ENCODE data around the gene ZFR2. TPM values are rescaled to one million over a fixed set of nuclear protein-coding genes. Genes with fewer than 3 reads are reported as not detected.

Gene ZFR2
- total RNA-seq, 2 experiments from 2014 or later = 0.73 to 0.82 TPM

DNA sequence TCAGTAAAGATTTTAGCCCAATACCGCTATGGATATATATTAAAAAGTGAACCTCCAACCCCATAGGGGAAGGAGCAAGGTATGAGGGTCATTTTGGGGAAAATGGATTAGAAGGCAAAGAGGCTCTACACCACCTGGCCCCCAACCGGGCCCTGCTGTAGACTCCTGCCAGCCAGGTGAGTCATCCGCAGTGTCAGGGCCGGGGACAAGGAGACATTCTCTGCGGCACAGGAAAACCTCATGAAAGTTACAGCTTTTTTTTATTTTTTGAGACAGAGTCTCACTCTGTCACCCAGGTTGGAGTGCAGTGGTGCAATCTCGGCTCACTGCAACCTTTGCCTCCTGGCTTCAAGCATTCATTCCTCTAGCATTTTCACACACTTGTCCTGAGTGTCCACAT, 32.0 kb downstream of the ZFR2 start:
- intact Hi-C loops (cut with DNase I, micrococcal nuclease) = no loop called here
- DNase-seq = peak in 4 of 14 experiments; percentile 11 to 59 (median 26)
- Mint-ChIP-seq H3K27ac (no peak overlapping the region), H3K4me3 (no peak overlapping the region), H3K27me3 (no peaks in the 10 kb centered on the region), H3K9me3 (no peaks in the 10 kb centered on the region), H3K4me1 (ENCODE audit: low read depth) (no peaks in the 10 kb centered on the region), H3K36me3 (ENCODE audit: low read depth) (no peaks in the 10 kb centered on the region)
- Histone ChIP-seq H3K9me3 (ENCODE audit: control insufficient read depth in 1 of 2, insufficient read depth in 1 of 2, low read length in 2 of 2) (no peaks in the 10 kb centered on the region), H3K27me3 (ENCODE audit: control insufficient read depth in 1 of 2, insufficient read depth in 2 of 2, low read length in 2 of 2) (no peaks in the 10 kb centered on the region), H3K4me3 (ENCODE audit: low read length) (no peak overlapping the region), H3K4me1 (ENCODE audit: insufficient read depth, low read length) (peaks cover 5% of the 10 kb centered on the region), H3K27ac (ENCODE audit: low read depth in 1 of 2, low read length in 2 of 2) (no peak overlapping the region), H3K36me3 (ENCODE audit: insufficient read depth, low read length) (no peaks in the 10 kb centered on the region)
- ChIA-PET POLR2A (no interaction called here), CTCF (no interaction called here)
- peak; percentile 48 for ATAC-seq (ENCODE audit: poor library complexity)
- TF ChIP-seq, protein P1, sequence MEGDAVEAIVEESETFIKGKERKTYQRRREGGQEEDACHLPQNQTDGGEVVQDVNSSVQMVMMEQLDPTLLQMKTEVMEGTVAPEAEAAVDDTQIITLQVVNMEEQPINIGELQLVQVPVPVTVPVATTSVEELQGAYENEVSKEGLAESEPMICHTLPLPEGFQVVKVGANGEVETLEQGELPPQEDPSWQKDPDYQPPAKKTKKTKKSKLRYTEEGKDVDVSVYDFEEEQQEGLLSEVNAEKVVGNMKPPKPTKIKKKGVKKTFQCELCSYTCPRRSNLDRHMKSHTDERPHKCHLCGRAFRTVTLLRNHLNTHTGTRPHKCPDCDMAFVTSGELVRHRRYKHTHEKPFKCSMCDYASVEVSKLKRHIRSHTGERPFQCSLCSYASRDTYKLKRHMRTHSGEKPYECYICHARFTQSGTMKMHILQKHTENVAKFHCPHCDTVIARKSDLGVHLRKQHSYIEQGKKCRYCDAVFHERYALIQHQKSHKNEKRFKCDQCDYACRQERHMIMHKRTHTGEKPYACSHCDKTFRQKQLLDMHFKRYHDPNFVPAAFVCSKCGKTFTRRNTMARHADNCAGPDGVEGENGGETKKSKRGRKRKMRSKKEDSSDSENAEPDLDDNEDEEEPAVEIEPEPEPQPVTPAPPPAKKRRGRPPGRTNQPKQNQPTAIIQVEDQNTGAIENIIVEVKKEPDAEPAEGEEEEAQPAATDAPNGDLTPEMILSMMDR (IDR thresholded peaks at IDR 0.05) = no peak

DNA sequence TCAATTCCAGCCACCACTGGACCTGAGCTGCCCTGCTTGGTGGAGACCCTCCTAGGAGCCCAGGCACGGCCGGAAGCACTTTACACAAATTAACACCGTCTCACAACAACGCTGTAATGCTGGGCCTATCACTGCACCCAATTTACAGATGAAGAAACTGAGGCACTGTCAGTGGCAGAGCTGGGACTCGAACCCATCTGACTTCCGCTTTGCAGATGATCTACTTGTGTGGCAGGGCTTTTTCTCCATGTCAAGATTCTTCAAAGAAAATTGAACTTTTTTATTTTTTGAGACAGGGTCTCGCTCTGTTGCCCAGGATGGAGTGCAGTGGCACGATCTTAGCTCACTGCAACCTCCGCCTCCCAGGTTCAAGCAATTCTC, 33.8 kb downstream of the ZFR2 start:
- TF ChIP-seq, protein P1 (IDR thresholded peaks at IDR 0.05) = no peak
- CTCF ChIA-PET = no interaction called here
- no peaks in the 10 kb centered on the region for H3K27me3 ChIP-seq (ENCODE audit: control insufficient read depth in 1 of 2, insufficient read depth in 2 of 2, low read length in 2 of 2)

DNA sequence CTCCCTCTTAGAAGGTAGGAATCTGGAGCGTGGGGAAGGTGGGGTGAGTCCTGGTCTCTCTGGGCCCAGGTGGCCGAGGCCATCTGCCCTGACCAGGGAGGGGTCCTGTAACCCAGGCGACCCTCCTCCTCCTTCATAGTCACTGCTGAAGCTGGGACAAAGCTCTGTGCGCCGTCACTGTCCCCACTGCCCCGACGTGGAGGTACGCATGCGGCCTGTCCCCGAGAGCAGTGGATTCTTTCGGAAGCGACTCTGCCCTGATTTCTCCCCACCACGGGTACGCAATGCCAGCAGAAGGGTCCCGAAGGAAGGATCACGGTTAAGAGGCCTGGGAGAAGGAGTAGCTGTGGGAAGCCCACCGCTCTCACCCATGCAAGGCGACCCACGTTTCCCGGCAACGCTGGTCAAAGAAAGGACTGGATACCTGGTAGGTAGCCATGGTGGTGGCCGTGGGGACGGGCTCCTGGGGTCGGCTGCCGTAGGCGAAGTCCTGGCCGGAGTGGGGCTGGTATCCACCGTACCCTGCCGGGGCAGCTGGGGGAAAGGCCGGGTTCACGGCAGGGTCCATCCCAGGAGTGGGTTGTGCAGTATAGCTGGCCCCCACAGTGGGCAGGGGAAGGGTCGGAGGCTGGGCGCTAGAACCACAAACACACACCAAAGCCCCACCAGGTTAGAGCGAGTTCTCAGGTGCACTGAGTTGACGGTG, 34.3 kb downstream of the ZFR2 start:
- ATAC-seq (ENCODE audit: poor library complexity) (no peak), DNase-seq (no peak)
- TF ChIP-seq, protein P1 (IDR thresholded peaks at IDR 0.05) = no peak
- POLR2A ChIA-PET = no interaction called here
- no peaks in the 10 kb centered on the region for H3K36me3 Mint-ChIP-seq (ENCODE audit: low read depth)
- no peaks in the 10 kb centered on the region for H3K36me3 ChIP-seq (ENCODE audit: insufficient read depth, low read length)
- H3K9me3 Mint-ChIP-seq = no peaks in the 10 kb centered on the region
- H3K4me3 ChIP-seq (ENCODE audit: low read length) = no peak overlapping the region
- CTCF ChIA-PET = no interaction called here
- H3K4me1 ChIP-seq (ENCODE audit: insufficient read depth, low read length) = peaks cover 5% of the 10 kb centered on the region
- no peak overlapping the region for H3K27ac ChIP-seq (ENCODE audit: low read depth in 1 of 2, low read length in 2 of 2)
- H3K4me3 Mint-ChIP-seq = no peak overlapping the region
- no peaks in the 10 kb centered on the region for H3K9me3 ChIP-seq (ENCODE audit: control insufficient read depth in 1 of 2, insufficient read depth in 1 of 2, low read length in 2 of 2)
- intact Hi-C loops (cut with DNase I, micrococcal nuclease) = no loop called here
- no peak overlapping the region for H3K27ac Mint-ChIP-seq
- H3K27me3 ChIP-seq (ENCODE audit: control insufficient read depth in 1 of 2, insufficient read depth in 2 of 2, low read length in 2 of 2) = no peaks in the 10 kb centered on the region
- no peaks in the 10 kb centered on the region for H3K27me3 Mint-ChIP-seq
- no peaks in the 10 kb centered on the region for H3K4me1 Mint-ChIP-seq (ENCODE audit: low read depth)

More for the DNA sequence above, 33.8 kb downstream of the ZFR2 start:
- Histone ChIP-seq H3K27ac (ENCODE audit: low read depth in 1 of 2, low read length in 2 of 2) (no peak overlapping the region), H3K4me3 (ENCODE audit: low read length) (no peak overlapping the region), H3K4me1 (ENCODE audit: insufficient read depth, low read length) (peaks cover 5% of the 10 kb centered on the region), H3K9me3 (ENCODE audit: control insufficient read depth in 1 of 2, insufficient read depth in 1 of 2, low read length in 2 of 2) (no peaks in the 10 kb centered on the region), H3K36me3 (ENCODE audit: insufficient read depth, low read length) (no peaks in the 10 kb centered on the region)
- H3K9me3 Mint-ChIP-seq = no peaks in the 10 kb centered on the region
- intact Hi-C loops (cut with DNase I, micrococcal nuclease) = no loop called here
- H3K27me3 Mint-ChIP-seq = no peaks in the 10 kb centered on the region
- DNase-seq (no peak), ATAC-seq (ENCODE audit: poor library complexity) (no peak)
- no peak overlapping the region for H3K4me3 Mint-ChIP-seq
- H3K4me1 Mint-ChIP-seq (ENCODE audit: low read depth) = no peaks in the 10 kb centered on the region
- POLR2A ChIA-PET = no interaction called here
- no peak overlapping the region for H3K27ac Mint-ChIP-seq
- H3K36me3 Mint-ChIP-seq (ENCODE audit: low read depth) = no peaks in the 10 kb centered on the region
